DOHH2 (cell line): ENCODE measurements around the gene ERCC3.

Source experiments
- EZH2phosphoT487 ChIP-seq: fragments of 200-600 bp; sonication (generic); IDR thresholded peaks from 2 replicates; pipeline ENCODE4 v1.6.1; 2017; ENCODE audit warnings: borderline replicate concordance, mild to moderate bottlenecking, antibody characterized with exemption, low read length, moderate library complexity, mixed read lengths
- TF ChIP-seq, protein P1 (sequence below): fragments of 200-600 bp; sonication (generic); IDR thresholded peaks from one replicate; pipeline ENCODE4 v1.5.1; 2014; ENCODE audit warnings: antibody characterized with exemption, mild to moderate bottlenecking, low read depth, low read length; ENCODE audit not compliant: poor library complexity, severe bottlenecking

DNA sequence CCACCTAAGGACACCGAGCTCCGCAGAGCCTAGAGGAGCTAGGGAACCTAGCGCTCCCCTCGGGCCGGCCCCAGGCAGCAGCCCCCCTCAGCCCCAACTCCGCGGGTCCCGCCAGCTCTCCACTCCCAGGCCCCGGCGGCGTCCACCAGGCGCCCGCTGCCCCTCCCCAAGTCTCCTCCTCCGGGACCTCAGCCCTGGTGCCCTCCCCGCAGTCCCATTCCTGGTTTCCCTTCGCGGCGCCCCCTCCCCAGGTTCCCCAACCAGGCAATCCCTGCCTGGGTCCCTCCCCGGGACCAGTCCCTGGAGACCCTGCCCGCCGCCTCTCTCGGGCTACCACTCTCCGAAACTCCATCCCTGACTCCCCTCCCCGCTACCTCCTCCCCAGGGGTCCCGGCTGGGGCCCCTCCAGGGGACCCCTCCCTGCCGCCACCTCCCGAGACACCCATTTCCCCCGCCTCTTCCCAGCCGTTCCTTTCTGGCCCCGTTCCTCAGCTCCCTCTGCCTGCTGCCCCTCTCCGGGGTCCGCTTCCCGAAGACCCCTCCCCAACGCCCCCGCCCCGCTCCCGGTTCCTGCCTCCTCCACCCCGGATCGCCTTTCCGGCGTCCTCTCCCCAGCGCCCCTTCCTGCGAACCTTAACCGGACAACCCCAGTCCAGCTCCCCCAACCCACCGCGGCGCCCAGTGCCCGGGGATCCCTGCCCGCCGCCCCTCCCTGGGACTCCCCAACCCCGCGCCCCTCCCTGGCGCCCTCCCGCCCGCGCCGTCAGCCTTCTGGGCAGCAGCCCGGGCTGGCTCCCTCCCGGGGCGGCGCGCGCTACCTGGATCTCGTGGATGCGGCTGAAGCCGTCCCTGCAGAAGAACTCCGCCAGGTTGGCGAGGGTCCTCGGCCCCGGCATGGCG lies 74.5 kb downstream of the ERCC3 start:
- TF ChIP-seq, protein P1, sequence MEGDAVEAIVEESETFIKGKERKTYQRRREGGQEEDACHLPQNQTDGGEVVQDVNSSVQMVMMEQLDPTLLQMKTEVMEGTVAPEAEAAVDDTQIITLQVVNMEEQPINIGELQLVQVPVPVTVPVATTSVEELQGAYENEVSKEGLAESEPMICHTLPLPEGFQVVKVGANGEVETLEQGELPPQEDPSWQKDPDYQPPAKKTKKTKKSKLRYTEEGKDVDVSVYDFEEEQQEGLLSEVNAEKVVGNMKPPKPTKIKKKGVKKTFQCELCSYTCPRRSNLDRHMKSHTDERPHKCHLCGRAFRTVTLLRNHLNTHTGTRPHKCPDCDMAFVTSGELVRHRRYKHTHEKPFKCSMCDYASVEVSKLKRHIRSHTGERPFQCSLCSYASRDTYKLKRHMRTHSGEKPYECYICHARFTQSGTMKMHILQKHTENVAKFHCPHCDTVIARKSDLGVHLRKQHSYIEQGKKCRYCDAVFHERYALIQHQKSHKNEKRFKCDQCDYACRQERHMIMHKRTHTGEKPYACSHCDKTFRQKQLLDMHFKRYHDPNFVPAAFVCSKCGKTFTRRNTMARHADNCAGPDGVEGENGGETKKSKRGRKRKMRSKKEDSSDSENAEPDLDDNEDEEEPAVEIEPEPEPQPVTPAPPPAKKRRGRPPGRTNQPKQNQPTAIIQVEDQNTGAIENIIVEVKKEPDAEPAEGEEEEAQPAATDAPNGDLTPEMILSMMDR, result no peak
- TF ChIP-seq EZH2phosphoT487, result no peak
